DOHH2 (cell line): ENCODE measurements around the gene SLC26A1.

Experiments used
- CTCF ChIP-seq: fragments of 200-600 bp; sonication (generic); IDR thresholded peaks from one replicate; pipeline ENCODE4 v1.5.1; 2014; ENCODE audit warnings: antibody characterized with exemption, mild to moderate bottlenecking, low read depth, low read length; ENCODE audit not compliant: poor library complexity, severe bottlenecking
- EZH2phosphoT487 ChIP-seq: fragments of 200-600 bp; sonication (generic); IDR thresholded peaks from 2 replicates; pipeline ENCODE4 v1.6.1; 2017; ENCODE audit warnings: borderline replicate concordance, mild to moderate bottlenecking, antibody characterized with exemption, low read length, moderate library complexity, mixed read lengths

DNA sequence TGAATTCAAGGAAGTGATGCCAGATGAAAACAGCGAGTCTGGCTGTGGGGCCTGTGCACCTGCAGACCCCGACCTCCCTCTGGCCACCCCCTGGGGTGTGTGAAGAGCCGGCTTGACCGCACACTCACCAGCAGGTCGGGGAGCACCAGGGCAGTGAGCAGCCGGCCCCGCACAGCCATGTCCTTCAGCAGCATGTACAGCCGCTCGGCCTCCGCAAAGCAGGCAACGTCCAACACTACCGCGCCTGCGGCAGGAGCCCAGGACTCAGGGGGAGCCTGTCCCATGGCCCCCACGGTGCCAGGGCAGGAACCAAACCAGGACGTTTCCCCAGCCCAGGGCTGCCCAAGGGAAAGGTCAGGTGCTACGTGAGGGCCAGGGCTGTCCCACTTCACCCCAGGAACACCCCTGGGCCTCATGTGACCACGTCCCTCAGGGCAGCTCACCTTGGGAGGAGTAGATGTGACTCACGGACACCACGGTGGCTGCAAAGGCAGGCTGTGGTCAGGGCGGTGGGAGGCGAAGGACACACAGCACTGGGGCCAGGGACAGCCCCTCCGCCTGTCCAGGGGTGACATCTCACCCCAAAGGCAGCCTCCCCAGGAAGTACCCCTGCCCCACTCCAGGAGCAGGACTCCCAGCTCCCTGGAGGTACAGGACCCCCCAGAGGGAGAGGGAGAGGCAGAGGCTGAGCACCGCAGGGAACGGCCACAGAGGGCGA lies 28.0 kb downstream of the SLC26A1 start:
- TF ChIP-seq CTCF (no peak), EZH2phosphoT487 (no peak)
